Endothelial cell of umbilical vein (primary cell): ENCODE measurements around the gene REP15. TPM values are rescaled to one million over a fixed set of nuclear protein-coding genes. Genes with fewer than 3 reads are reported as not detected.

ENCODE experiments used
- polyA plus RNA-seq, 4 experiments: library from polyadenylated mRNA; depleted of rRNA in 3 of 4; stranded (reverse) in 3 of 4; unstranded in 1 of 4; fragments of >200 nt; gene quantifications; 2 replicates each; pipeline versions ENCODE4 v1.2.1 to v1.2.3, GENCODE V29; 2011 to 2012; ENCODE audit warnings: missing spikeins in 1 of 4
- total RNA-seq: library from RNA; stranded (reverse); gene quantifications from 2 replicates; pipeline ENCODE4 v1.2.3, GENCODE V29; 2021

REP15 gene
- total and polyA plus RNA-seq, 2 donors (not counting 3 experiments of a cell fraction or from before 2014, with no cell fraction given): 0.94 to 4.8 TPM

Other genes starting within 250 kb of the REP15 start
- 0.49 and 1.2 TPM in 2 replicates for gene SMCO2, start 249.7 kb upstream of the REP15 start, total RNA-seq
- gene SMCO2, start 249.7 kb upstream of the REP15 start, polyA plus RNA-seq: 0.33 TPM in 2 replicates
- 154 TPM in 2 replicates for gene PPFIBP1, start 172.2 kb upstream of the REP15 start, total RNA-seq
- gene PPFIBP1, start 172.2 kb upstream of the REP15 start, polyA plus RNA-seq: 37.2 and 45.5 TPM in 2 replicates
- gene MRPS35, start 14.4 kb downstream of the REP15 start, total RNA-seq: 38.2 and 38.6 TPM in 2 replicates
- gene MRPS35, start 14.4 kb downstream of the REP15 start, polyA plus RNA-seq: 17.3 and 22.7 TPM in 2 replicates
- gene KLHL42, start 83.8 kb downstream of the REP15 start, total RNA-seq: 36.2 and 36.5 TPM in 2 replicates
- gene KLHL42, start 83.8 kb downstream of the REP15 start, polyA plus RNA-seq: 20.1 and 22.2 TPM in 2 replicates
- 0.65 TPM in 1 of 2 replicates, not detected in the other for gene MANSC4, start 83.8 kb downstream of the REP15 start, total RNA-seq
- gene MANSC4, start 83.8 kb downstream of the REP15 start, polyA plus RNA-seq: 0.11 TPM in 1 of 2 replicates, not detected in the other